ENCODE results near the gene ORAI1. TPM values are rescaled to one million over a fixed set of nuclear protein-coding genes. Genes with fewer than 3 reads are reported as not detected.

ORAI1 gene
- total RNA-seq, 2 donors from 2014 or later = 4.7 to 6.6 TPM

- H3K4me3 ChIP-seq = no peak overlapping the region
- no peak for ATAC-seq (ENCODE audit: insufficient number of reproducible peaks, low FRiP score, low read depth)
- TF ChIP-seq CTCF (IDR thresholded peaks at IDR 0.05) = no peak
- no peak for DNase-seq (ENCODE audit: low spot score)
- no peaks in the 10 kb centered on the region for H3K27me3 ChIP-seq (replicated peaks; ENCODE audit: insufficient read depth)
- H3K4me1 ChIP-seq (ENCODE audit: control insufficient read depth in 1 of 2, low read depth in 2 of 2) = no peaks in the 10 kb centered on the region
- no peaks in the 10 kb centered on the region for H3K9me3 ChIP-seq
- no peaks in the 10 kb centered on the region for H3K36me3 ChIP-seq
- H3K27ac ChIP-seq = no peak overlapping the region
Measured at GRCh38 chr12:121641343-121641630, 15.0 kb downstream of the ORAI1 start.

GRCh38 chr12:121648458-121649028, 22.2 kb downstream of the ORAI1 start:
- no peaks in the 10 kb centered on the region for H3K27me3 ChIP-seq (replicated peaks; ENCODE audit: insufficient read depth)
- H3K4me3 ChIP-seq = no peak overlapping the region
- H3K36me3 ChIP-seq = no peaks in the 10 kb centered on the region
- TF ChIP-seq CTCF (IDR thresholded peaks at IDR 0.05) = no peak
- no peaks in the 10 kb centered on the region for H3K9me3 ChIP-seq
- H3K4me1 ChIP-seq (ENCODE audit: control insufficient read depth in 1 of 2, low read depth in 2 of 2) = no peaks in the 10 kb centered on the region
- no peak overlapping the region for H3K27ac ChIP-seq
- DNase-seq (ENCODE audit: low spot score) (no peak), ATAC-seq (ENCODE audit: insufficient number of reproducible peaks, low FRiP score, low read depth) (no peak)

- ATAC-seq (ENCODE audit: insufficient number of reproducible peaks, low FRiP score, low read depth) (no peak), DNase-seq (ENCODE audit: low spot score) (no peak)
- H3K9me3 ChIP-seq = no peaks in the 10 kb centered on the region
- no peaks in the 10 kb centered on the region for H3K27me3 ChIP-seq (replicated peaks; ENCODE audit: insufficient read depth)
- H3K27ac ChIP-seq = no peak overlapping the region
- TF ChIP-seq CTCF (IDR thresholded peaks at IDR 0.05) = no peak
- H3K4me3 ChIP-seq = no peak overlapping the region
- no peaks in the 10 kb centered on the region for H3K36me3 ChIP-seq
- no peaks in the 10 kb centered on the region for H3K4me1 ChIP-seq (ENCODE audit: control insufficient read depth in 1 of 2, low read depth in 2 of 2)
Measured at GRCh38 chr12:121649322-121649721, 23.0 kb downstream of the ORAI1 start.

- ATAC-seq (ENCODE audit: insufficient number of reproducible peaks, low FRiP score, low read depth) = no peak
- no peaks in the 10 kb centered on the region for H3K4me1 ChIP-seq (ENCODE audit: control insufficient read depth in 1 of 2, low read depth in 2 of 2)
- no peaks in the 10 kb centered on the region for H3K9me3 ChIP-seq
- no peaks in the 10 kb centered on the region for H3K27me3 ChIP-seq (replicated peaks; ENCODE audit: insufficient read depth)
- no peak overlapping the region for H3K27ac ChIP-seq
- DNase-seq (ENCODE audit: low spot score) = no peak
- no peaks in the 10 kb centered on the region for H3K36me3 ChIP-seq
- H3K4me3 ChIP-seq = no peak overlapping the region
- no peak for TF ChIP-seq CTCF (IDR thresholded peaks at IDR 0.05)
Measured at GRCh38 chr12:121649819-121650353, 23.6 kb downstream of the ORAI1 start.

GRCh38 chr12:121651320-121651719, 25.0 kb downstream of the ORAI1 start:
- no peak for TF ChIP-seq CTCF (IDR thresholded peaks at IDR 0.05)
- Histone ChIP-seq H3K27ac (no peak overlapping the region), H3K4me3 (no peak overlapping the region), H3K4me1 (ENCODE audit: control insufficient read depth in 1 of 2, low read depth in 2 of 2) (no peaks in the 10 kb centered on the region), H3K27me3 (replicated peaks; ENCODE audit: insufficient read depth) (no peaks in the 10 kb centered on the region), H3K9me3 (no peaks in the 10 kb centered on the region), H3K36me3 (no peaks in the 10 kb centered on the region)
- DNase-seq (ENCODE audit: low spot score) = no peak
- ATAC-seq (ENCODE audit: insufficient number of reproducible peaks, low FRiP score, low read depth) = no peak

Measured in thoracic aorta (tissue), 2 donors.